Stimulated activated CD8-positive, alpha-beta memory T cell treated with anti-CD3 and anti-CD28 coated beads, Interleukin-12 subunit alpha, Interleukin-12 subunit beta, amount 100 ng/mL, for 4 hours (primary cell): ENCODE data around the gene CD82.

Experiments used
- DNase-seq: peaks from one replicate; pipeline ENCODE4 v3.0.0-alpha.2; 2020; ENCODE audit warnings: low read depth

CD82 gene

DNA sequence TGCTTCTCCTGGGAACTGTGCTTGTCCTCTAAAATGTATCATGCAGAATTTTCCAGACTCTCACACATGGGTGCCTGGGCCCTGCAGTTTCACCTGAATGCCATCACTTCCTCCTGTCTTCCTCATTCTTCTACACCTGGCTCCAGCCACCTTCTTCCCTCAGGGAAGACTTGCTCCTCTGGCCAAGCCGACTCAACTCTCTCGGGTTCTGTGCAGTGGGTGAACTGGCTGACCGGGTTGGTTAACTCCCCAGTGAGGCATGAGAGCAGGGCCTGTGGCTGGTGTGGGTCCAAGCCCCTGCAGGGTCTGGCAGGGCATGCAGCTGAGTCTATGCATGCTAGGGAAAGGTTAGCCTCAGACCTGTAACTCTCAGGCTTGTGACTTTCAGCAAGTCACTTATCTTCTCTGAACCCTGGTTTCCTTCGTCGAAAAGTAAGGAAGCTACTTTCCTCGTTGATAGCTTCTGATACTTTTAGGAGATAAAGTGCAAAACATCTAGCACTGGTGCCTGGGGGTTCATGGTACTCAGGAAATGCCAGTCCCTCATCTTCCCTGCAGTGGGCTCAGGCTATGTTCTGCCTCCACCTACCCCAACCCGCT is 11.9 kb downstream of the CD82 start:
- DNase-seq: no peak

DNA sequence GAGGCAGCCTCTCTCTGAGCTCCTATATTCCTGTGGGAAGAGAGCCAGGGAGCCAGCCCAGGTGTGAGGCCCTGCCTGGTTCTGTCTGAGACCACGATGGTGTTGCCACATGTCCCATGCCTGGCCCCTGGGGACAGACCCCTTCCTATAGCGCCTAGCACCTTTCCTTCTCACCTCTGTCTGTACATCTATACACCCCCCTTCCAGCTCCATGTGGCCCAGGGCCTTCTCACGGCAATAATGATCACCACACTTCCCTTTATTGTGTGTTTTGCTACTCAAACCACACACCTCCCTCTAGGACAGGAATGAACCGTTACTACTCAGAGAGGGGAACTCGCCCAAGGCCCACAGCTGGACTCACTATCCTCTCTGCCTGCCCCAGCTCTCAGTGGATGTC is 12.8 kb downstream of the CD82 start:
- DNase-seq: no peak

DNA sequence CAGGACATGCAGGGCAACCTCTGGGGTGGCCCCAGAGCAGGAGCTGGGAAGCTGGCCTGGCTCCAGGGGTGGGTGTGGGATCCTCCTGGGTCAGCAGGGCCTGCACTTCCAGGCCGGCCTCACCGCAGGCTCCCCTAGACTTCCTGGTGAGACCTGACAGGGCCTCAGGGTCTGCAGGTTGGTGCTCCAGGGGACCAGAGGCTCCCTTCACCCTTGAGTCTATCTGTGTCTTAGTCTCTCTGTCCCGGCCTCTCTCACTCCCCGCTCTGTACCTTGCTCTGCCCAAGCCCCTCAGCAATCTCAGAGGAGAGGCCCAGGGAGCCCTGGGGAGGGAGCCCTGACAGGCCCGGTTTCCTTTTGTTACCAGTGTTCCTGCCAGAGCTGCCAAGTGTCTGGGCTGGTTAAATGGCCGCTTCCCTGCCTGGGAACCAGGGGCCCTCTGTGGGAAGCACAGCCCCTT is 13.9 kb downstream of the CD82 start:
- no peak for DNase-seq

DNA sequence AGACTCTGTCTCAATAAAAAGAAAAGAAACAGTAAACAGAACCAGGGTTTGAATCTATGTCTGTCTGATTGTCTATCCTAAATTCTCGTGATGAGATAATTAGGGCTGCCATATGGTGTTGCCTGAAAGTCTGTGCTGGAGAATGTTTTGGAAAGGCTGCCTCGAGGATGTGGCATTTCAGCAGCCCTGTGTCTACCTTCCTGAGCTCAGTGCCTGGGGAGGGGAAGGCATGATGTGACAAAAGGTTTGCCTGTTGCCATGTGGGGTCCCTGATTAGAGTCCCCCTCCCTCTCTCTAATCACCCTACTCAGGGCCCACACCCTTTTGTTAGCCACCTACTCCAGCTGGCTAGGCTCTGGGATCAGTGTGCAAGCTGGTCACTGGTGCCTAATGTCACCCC is 15.2 kb downstream of the CD82 start:
- DNase-seq: no peak

DNA sequence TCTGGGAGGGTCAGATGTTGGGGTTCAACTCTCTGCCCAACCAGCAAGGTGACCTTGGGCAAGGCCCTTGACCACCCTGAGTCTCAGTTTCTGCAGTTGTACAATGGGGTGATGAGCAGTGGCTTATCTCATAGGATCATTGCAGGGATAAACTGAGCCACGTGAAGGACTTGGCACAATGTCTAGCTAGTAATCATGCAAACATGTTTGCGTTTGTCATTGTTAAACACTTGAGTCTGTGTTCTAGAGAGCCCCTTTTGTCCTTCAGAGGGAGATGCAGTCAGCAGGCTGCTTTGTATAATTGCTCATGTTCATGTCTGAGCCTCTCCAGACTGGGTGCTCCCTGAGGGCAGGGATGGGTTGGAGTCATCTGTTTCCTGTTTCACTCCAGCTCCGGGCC is 15.8 kb downstream of the CD82 start:
- DNase-seq: no peak

DNA sequence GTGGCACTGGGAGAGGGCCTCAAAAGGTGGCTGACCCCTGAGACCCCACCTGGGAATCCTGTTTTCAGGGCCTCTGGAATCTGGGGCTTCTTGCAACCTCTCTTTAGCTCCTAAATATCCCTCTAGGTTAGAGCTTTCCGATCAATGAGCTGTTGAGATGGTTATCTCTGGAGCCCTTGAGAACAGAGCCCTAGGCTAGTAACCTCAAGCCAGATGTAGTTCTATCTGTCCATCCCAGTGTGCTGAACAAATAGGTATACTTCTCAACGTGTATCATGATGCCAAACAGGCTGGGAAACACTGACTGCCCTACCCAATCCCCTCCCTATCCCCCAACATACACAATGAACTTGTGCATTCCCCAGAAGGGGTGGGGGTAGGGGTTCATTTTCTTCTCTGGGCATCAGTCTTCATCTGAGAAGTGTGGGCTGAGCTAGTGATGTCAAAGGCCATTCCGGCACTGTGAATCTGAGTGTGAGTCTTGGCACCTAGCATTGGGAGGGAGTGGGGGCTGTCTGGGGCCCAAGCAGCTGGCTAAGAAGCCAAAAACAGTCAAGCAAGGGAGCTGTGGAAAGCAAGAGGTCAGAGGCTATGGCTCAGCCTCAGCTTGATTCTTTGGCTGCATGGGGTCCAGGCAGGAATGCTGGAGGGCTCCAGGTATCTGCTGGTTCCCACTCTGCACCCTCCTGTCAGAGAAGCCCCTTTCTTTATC is 17.3 kb downstream of the CD82 start:
- DNase-seq: no peak

DNA sequence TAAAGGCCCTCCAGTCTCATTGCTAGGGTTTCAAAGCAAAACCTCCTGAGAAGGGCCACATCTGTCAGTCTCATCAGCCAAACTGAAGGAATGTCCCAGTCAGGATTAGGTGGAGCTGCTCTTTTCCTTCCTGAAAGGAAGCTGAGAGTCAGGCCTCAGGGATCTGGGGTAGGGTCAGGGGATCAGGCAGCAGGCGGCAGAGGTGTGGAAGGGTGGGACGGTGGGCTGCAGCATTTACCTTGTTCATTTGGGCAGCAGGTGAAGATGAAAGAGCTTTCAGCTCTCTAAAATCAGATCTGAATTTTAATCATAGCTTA is 17.8 kb downstream of the CD82 start:
- no peak for DNase-seq

DNA sequence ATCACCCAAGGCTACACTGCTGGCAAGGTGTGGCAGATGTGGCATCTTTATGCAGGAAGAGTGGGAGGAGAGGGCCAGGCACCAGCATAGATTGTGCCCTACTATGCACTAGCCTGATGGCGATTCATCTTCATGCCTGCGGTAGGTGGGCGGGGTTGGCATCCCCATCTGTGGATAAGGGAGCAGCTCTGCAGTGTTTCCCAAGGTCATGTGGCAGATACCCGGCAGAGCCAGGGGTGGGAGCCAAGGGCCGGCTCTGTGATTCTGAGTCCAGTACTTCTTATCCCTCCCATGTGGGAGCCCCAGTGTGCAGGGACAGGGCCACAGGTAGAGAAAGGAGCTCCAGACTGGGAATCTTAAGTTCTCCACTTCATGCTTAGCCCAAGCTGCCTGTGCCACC is 20.0 kb downstream of the CD82 start:
- DNase-seq: no peak

DNA sequence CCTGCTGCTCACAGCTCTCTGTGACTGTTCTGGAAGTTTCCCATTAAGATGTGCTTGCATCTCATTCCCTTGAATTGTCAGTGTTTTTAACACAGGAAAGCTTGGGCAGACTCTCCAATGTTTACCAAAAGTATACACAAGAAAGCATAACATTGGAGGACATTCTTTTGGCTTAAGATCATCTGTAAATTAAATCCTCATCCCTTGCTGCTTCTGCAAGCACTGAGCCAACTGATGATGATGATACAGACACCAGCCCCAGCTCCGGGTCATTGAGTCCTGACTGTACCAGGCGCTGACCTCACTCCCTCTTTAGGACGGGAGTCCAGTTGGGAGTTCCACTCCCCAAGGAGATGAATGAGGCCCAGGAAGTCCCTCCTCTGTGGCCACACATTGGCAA is 23.8 kb downstream of the CD82 start:
- DNase-seq: no peak

DNA sequence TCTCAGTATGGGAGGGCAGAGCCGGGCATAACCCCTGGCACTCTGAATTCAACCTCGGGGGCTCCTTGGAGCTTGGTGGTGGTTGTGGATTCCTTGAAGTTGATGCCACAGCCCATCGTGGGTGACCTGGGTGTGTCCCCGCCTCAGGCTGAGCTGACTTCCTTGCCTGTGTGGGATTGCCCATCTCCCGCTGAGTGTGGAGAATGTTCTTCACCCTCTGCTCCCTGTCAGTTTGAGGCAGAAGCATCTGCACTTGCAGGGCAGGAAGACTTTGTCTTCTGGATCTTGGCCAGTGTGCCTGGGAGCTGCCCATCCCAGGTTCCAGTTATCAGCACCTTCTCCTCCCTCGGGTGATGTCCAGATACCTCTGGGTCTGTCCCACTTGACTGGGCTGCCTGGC is 25.3 kb downstream of the CD82 start:
- DNase-seq: no peak

DNA sequence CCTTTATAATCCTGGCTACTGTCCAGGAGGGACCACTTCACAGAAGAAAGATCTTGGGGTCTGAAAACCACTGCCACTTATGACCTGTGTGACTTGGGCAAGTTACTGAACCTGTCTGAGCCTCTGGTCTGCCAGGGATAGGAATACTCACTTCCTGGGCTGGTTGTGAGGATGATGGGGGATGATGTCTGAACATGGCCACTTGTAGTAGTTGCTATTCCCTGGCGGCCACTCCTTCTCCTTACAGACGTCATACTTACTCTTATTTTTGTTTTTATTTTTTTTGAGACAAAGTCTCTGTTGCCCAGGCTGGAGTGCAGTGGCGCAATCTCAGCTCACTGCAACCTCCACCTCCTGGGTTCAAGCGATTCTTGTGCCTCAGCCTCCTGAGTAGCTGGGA is 26.1 kb downstream of the CD82 start:
- DNase-seq: no peak

DNA sequence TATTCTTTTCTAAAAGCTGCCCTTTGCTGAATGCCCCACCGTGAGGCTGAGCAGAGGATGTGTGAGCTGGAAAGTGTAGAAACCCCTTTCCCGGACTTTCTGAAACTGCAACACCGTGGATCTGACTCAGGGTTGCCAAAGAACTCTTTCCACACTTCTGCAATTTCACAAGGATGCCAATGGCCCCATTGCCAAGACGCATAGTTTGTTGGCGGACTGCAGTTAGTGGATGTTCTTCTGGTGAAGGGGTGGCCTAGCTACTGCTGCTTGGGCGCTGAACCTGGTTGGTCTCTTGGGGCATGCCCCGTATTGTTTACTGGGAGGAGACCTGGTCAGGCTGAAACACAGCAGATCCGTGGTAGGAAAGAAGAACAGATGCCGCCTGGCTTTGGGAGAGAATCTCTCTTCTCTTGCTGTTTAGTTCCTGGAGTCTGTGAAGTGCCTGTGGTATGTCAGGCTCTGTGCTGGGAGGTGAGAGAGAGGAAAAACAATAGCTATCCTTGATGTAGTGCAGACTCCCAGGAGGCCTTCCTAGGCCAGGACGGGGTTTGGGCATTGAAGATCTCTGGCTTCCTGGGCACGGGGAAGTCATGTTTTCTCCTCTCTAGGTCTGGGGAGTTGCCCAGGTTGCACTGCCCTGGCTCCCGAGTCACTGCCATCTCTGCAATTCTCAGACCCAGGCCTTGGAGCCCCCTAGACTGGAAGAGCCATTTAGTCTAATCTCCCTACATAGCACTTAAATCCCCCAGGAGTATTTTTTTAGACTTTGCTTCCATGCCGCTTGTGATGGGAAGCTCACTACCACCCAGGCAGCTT is 26.9 kb downstream of the CD82 start:
- DNase-seq: no peak

DNA sequence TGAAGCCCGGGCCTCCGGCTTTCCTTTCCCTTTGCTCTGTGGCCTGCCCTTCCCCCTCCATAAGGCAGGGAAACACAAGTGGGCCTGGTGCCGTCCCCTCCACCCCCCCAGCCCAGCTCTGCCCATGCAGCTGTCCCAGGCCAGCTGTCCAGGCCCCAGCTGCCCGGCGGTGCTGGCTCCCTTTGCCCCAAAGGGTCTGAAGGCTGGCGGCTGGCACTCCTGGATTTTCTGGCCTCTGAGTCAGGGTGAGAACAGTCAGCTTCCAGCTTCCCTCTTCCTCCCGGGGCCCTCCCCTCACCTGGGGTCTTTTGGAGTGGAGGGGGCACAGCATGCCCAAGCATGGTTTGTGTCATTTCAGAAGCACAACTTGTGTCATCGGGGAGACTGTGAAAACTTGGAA is 27.8 kb downstream of the CD82 start:
- DNase-seq: no peak

DNA sequence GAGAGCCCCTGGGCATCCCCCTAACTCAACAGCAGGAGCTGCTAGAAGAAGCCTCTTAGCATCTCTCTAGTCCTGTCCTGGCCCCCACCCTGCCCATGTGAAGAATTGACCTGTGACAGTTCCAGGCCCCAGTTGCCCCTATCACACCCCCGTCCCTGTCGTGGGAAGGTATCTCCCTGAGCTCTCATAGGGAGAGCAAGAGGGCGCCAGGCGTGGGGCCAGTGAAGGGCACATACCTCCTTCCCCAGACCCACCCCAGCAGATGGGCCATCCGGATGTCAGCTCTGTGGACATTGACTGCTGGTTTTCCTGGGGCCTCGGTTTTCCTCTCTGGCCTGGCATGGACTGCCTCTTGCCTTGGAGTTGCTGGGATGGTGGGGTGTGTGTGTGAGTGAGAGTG is 29.5 kb downstream of the CD82 start:
- DNase-seq: no peak

DNA sequence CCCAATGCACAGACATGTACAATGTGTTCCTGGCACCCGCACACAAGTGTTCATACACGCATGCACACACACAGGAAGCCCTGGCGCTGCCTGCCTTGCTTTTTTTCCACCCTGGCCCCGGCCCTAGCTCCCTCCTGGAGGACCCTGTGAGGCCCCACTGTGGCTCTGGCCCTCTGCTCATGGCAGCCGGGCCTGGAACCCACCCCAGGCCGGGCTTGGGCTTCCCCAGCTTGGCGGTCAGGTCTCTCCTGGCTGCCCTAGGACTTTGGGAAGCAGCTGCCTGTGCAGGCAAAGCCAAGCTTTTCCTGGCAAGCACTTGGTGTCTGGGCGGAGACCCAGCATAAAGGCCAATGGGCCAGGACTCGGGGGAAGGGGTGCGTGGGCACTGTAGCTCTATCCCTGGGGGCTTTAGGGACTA is 30.5 kb downstream of the CD82 start:
- DNase-seq: no peak

DNA sequence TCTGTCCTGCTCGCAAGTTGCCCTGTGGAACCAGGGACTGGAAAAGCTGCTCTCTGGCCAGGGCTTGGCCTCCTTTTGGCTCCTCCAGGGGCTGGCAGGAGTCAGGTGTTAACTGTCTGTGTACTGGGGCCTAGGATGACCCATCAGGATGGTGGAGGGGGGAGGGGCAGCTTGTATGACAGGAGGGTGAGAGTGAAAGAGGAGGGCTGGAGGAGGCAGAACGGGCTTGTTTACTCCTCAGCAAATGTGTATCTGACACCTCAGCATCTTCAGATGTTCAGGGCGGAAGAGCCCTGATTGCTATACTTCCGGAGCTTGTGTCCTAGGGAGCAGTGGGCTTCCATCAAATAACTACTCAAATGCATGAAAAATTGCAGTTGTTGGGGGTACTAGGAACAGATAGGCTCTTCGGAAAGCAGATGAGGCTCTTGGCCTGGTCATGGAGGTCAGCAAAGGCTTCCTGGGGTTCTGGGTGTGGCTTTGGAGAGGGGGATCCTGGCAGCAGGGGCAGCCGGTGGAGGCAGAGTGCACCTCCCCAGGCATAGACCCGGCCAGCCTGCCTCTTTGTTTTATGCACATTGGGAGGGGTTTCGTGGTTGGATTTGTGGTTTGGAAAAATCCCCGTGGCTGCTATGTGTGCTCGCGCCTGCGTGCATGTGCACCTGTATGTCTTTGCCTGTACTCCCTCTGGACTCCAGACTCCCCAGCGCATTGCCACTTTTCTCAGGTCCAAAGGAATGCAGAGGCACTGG is 31.2 kb downstream of the CD82 start:
- DNase-seq: peak; percentile 29

DNA sequence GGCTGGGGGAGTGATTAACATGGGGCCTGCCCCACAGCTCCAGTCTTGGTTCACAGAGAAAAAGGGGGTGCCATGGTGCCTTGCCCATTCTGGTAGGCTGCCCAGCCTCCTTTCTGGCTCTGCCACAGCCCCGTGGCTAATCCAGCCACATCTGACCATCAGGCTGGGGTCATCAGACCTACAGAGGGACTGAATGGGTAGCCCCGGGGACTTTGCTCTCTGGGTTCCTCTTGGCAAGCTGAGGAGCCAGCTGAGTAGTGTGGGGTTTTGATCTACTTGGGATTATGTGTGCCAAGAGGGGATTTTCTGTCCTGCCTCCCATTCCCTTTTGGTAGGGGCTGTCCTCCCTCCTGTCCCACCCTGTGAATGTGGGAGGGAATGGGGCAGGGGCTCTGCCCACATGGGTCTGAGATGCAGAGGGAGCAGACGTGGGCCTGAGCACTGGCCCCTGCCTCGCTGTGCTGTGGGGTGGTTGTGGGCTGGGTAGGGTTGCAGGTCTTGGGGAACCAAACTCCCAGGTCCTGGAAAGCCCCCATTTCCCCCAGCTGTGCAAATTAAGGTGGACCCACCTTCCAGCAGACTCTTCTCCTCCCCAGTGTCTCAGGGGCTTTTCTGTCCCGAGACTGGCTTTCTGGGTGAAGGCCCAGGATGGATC is 32.0 kb downstream of the CD82 start:
- no peak for DNase-seq

DNA sequence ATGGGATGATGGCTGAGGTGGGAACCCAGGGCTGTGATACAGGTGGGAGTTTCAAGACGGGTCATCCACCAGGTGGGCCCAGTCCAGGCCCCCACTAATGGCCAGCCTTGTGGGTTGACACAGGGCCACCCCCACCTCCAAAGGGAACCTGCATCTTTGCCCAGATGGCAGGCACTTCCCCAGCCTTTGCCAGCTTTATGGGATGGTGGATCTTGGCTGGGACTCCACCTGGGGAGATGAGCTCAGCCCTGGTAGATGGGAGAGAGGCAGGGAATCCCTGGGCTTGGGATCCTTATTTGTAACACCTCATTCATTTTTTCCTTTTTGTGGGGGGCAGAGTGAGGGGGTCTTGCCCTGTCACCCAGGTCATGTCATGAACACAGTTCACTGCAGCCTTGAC is 33.4 kb downstream of the CD82 start:
- DNase-seq: no peak

DNA sequence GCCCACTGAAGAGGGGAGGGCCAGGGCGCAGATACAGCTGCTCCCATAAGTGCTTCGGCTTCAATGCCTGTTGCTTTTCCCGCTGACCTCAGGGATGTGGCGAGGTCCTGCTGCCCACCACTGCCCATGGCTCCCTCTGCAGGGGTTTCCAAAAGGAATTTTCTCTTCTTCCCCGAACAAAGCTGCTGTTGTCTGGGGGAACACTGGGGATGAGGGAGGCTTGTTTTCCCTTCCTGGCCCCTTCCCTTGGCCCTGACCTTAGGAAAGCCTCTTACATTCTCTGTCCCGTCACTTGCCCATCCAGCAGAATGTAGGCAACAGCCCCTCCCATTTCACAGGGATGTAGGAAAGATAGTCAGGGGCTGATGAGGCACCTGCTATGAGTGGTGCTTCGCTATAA is 34.8 kb downstream of the CD82 start:
- no peak for DNase-seq

DNA sequence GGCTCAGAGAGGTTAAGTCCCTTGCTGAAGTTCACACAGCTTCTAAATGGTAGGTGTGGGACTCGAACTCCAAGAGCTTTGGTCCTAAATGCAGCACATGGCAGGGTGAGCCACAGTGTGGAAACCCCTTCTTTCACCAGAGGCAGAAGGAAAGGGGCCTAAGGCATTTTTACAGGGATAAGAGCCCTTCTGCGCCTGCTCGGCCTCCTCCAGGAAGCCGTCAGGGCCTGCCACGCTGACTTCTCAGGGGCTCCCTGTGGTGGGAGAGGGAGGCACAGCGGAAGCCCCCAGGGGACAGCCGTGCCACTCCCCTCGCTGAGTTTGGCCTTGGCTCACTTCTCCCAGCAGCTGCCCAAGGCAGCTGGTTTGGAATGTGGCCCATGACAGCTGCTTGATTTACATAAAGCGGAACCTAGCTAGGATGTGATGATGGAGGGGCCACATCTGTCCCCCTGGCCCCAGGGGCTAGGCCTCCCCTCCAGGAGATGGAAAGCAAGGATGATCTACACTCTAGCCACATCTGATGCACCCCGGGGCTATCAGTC is 35.4 kb downstream of the CD82 start:
- no peak for DNase-seq

DNA sequence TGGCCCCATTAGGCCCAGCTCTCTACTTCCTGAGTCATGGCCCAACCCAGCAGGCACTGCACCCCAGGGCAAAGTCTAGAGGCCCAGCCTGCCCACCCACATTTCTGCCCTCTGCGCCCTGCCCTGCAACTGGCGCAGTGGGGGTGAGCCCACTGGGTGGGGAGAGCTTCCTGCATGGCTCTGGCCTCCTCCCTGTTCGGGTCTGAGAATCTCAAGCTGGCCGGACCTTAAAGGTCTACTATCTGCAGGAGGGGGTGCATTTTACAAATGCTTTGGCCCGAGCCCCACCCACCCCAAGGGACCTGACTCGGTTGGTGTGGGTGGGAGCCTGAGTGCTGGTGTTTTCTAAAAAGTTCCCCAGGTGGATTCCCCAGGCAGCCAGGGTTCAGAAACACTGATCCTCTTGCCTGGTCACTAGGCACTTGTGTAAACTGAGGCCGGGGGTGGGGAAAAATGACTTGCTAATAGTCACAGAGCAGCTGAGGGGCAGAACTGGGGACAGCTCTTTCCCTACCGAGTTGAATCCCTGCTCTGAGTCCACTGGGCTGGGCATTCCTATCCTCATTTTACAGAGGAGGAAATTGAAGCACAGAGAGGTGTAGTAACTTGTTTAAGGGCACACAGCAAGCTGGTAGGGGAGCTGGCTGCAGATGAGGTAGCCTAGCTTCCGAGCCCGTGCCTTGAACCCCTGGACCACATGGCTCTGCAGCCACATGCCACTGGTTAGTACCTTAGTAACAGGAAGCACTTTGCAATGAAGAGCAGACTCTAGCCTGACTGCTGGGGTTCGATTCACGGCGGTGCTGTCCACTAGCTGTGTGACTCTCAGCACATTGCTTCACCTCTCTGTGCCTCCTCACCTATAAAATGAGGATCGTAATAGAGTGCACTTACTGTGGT is 36.3 kb downstream of the CD82 start:
- no peak for DNase-seq
